Activated CD4-positive, alpha-beta T cell treated with anti-CD3 and anti-CD28 coated beads, Interleukin-2, amount 50 U/mL, for 4 hours (primary cell): ENCODE results near the gene ARVCF.

Experiments used
- DNase-seq, 2 experiments: peaks; one replicate each; pipeline ENCODE4 v3.0.0-alpha.2; 2020

Gene ARVCF

DNA sequence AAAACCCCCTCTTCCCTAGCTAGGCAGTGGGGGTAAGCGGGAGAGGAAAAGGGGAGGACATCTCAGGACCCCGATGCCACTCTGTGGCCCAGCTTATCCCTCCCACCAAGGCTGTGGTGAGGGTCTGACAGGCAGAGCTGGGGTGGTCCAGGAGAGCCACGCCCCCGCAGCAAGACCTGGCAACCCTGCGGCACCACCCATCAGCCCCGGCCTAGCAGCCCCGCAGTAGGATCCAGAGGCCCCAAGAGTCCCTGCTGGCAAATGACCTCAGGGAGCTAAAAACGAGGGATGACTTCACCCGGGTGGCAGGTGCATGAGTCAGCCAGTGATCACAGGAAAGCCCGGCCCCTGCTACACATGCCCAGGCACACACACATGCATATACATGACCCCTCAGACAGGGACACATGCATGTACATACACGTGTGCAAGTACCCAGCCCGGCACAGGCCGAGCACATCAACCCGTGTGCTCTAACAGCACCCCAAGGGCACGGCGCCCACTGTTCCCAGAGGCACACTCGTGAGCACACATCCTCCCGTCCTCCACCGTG, 32.3 kb downstream of the ARVCF start:
- DNase-seq, result no peak

DNA sequence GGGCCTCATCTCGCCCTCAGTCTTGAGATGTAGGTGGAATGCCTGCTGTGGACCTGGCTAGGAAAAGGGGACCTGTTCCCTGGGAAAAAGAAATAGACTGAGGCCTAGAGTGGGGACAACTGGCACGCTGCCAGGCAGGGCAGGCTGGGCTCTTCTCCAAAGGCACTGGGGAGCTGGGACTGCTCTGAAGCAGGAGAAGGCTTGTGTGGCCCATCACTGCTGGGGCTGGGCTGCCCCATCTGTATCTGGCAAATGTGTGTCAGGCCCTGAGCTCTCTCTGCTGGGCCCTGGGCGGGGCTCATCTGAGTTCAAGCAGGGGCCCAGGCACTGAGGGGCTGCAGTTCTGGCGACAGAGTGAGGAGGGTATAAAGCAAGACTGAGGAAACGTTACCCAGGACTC, 32.9 kb downstream of the ARVCF start:
- DNase-seq, result no peak

DNA sequence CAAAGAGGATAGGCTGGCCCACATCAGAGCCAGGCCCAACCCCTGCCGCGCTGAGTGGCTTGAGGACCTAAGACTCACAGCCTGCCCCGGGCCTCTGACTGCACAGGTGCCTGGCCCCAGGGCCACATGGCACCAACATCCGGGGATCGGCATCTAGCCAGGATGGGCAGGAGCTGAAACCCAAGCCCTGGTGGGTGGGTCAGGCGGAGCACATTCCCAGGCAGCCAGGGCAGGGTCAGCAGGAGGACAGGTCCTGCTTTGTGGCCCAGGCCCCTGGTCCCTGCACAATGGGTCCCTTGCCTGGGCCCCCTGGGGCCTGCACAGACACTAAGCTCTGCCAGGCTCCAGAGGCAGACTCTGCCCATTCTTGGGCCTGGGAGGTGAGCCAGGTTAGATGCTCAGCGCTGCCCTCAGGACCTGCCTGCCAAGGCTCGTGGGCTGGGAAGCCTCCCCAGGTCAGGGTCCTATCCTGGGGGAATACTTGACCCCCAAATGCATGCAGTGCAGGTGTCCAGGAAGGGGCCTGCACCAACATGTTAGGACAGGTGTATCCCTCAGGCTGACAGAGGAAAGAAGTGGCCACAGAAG, 33.5 kb downstream of the ARVCF start:
- DNase-seq, result no peak

DNA sequence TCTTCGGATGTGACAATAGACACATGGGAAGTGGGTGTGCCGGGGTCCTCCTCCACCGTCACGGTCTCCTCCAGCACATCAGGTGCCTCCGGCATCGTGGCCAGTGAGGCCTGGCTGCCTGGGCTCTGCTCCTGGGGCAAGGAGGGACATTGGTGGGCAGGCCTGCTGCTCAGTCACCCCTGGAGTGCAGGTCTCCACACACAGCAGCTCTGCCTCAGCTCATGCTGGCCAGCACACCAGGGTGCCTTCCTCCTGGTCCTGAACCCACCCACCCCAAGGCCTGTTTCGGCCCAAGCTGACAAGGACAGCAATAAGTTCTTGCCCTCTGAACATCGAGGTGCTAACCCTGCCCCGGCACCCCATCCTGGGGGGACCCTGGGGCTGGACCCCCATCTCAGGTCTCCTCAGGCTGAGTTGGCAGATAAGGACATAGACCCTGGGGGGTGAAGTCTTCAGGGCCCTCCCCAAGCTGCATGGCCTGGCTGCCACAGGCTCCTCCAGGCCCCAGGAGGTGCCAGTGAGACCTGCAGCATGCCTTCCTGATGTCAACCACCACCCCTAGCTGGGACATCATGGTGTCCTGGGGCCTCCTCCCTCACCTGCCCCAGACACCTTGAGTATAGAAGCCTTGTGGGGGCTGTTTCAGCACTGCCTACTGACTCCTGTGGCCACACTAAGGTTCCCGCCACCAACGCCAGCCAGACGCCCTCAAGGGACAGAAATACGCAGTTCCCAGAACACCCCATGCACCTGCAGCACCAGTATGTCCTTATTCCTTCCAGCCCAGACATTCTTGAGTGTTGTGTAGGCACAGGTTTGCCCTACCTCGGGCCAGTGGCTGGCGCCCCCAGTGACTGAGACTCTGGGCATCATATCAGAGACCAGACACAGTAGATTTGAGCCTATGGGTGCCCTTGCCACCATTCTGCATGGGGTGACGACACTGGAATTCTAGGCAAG, 34.4 kb downstream of the ARVCF start:
- DNase-seq, result no peak

DNA sequence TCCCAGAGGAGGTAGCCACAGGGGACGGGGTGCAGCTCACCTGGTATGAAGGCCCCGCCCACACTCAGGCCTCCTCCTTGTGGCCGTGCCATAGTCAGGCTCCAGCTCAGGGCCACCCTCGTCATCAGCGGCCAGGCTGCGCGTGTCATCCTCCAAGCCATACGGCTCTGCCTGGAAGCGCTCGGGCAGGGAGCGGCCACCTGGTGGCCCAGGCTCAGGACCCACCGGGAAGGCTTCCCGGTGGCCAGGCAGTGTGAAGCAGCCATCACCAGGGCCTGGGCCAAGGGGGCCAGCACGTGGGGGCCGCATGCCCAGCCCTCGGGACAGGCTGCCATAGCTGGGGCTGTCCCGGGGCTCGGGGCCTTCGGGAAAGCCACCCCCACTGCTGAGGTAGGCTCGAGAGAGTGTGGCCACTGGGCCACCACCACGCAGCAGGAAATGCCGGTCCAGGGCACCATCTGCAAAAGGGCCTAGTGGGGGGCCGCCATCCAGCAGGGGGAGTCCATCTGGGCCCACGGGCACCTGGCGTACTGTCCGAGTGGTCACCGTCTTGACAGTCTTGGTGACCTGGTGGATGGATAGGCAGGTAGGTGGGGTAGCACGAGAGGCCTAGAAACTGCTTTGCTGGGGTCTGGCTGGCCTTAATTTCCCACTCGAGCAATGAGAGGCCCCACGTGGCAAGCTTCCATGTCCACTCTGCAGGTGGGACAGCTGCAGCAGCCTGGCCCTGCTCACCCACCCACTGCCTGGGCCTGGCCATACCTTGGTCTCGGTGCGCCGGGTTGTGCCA, 35.3 kb downstream of the ARVCF start:
- DNase-seq, result no peak

- no peak for DNase-seq
Measured at GRCh38 chr22:19980766-19981165, 35.9 kb downstream of the ARVCF start.

GRCh38 chr22:19979712-19980493, 36.7 kb downstream of the ARVCF start:
- no peak for DNase-seq

- DNase-seq, result no peak
Measured at GRCh38 chr22:19978748-19979147, 37.9 kb downstream of the ARVCF start.

- no peak for DNase-seq
Measured at GRCh38 chr22:19977296-19978243, 39.1 kb downstream of the ARVCF start.

GRCh38 chr22:19976671-19977070, 40.0 kb downstream of the ARVCF start:
- DNase-seq, result no peak

- DNase-seq, result no peak
Measured at GRCh38 chr22:19975707-19976035, 41.0 kb downstream of the ARVCF start.

- no peak for DNase-seq
Measured at GRCh38 chr22:19974935-19975706, 41.5 kb downstream of the ARVCF start.

DNA sequence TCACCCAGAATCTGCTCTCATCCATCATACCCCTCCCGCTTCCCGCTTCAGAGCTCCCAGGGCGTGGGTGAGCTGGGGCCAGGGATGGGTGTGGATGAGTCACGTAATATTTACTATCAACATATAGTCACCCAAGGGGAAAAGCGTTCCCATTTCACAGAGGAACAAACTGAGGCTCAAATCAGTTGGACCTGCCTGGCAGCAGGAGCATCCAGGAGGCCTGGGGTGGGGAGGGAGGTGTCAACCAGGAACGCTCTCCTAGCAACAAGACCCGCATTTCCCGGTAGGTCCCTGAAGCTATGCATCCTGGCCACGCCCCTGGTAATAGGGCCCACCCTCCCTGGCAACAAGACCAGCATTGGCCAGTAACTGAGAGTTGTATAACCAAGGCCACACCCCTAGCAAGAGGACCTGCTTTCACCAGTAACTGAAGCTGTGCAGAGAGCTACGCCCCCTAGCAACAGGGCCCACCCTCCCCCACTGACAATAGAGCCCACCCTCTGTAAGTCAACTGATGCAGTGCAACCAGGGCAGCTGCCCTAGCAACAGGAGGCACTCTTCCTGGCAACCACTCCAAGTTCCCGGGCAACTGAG, 42.3 kb downstream of the ARVCF start:
- no peak for DNase-seq

GRCh38 chr22:19973551-19974267, 42.9 kb downstream of the ARVCF start:
- DNase-seq, result no peak

GRCh38 chr22:19972652-19973550, 43.7 kb downstream of the ARVCF start:
- no peak for DNase-seq

DNA sequence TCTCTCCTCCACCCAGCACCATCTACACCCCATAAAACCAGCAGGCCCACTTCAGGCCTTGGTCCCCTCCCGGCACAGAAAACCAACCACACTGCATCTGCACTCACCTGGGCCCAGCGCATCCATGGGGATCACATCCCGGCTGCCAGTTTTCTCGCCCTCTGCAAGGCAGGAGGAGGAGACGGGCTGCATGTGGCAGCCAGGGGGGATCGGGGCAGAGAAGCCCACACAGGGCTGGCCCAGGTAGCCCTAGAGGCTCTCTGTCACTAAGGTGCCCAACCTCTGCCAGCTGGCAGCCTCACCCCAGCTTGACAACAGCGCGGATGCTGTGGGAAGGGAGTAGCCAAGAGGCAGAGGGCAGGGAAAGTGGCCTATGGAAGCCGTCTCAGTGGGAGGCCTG, 44.4 kb downstream of the ARVCF start:
- no peak for DNase-seq

DNA sequence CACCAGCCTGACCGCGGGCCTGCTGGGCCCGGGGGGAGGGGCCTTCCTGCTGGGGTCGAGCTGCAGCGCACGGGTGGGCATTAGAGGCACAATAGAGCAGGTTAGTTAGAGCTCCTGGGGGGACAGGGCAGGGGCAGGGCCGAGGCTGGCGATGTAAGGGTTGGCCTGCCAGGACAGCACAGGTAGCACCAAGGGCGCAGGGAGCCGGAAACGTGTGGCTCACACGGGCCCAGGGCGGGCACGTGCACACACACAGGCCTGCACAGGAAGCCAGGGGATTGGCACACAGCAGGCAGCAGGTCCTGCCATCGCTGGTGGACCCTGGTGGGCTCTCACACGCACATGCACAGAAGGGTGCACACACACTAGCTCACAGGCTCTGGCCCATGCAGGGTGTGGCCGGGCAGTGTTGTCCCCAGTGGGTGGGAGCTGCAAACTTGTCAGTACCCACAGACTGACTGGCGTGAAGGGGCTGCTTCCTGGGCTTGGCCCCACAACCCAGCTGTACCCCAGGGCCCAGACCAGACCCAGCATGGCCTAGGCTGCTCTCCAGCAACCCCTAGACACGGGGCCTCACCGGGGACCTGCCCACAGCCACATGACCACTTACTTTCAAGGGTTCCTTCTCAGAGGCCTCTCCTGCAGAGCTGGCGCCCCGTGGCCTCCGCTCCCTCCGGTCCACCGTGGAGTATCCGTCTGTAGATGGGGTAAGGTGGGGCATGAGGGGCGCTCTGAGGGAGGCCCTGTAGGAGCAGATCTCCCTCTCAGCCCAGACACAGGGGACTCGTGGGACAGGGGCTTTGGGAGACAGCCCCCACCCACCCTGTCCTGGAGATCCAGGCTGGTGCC, 45.1 kb downstream of the ARVCF start:
- DNase-seq, result no peak
